ENCODE measurements around the gene SMURF1.

SMURF1 gene

GRCh38 chr7:98988641-98989040 is 155.3 kb downstream of the SMURF1 start:
- no peak for DNase-seq (ENCODE audit: low read depth)

GRCh38 chr7:98985945-98986344 is 158.0 kb downstream of the SMURF1 start:
- no peak for DNase-seq (ENCODE audit: low read depth)

DNA sequence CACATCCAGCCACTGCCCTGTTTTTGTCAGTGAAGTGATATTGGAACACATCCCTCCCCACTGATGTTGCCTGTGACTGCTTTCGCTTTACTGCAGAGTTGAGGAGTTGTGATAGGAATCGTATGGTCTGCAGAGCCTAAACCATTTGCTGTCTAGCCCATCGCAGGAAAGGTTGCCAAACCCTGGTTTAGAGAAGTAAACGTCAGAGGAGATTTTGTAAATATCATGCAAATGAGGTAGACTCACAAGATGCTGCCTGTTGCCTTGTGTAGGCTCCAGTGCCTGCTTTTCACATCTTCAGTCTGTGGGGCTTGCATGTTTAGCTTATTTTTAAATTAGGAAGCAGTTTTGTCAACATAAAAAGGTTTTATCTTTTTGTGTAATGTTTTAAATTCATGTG is 158.5 kb downstream of the SMURF1 start:
- no peak for DNase-seq (ENCODE audit: low read depth)

GRCh38 chr7:98984126-98984525 is 159.8 kb downstream of the SMURF1 start:
- no peak for DNase-seq (ENCODE audit: low read depth)

- DNase-seq (ENCODE audit: low read depth): no peak
Measured at GRCh38 chr7:98982686-98983085, 161.2 kb downstream of the SMURF1 start.

DNA sequence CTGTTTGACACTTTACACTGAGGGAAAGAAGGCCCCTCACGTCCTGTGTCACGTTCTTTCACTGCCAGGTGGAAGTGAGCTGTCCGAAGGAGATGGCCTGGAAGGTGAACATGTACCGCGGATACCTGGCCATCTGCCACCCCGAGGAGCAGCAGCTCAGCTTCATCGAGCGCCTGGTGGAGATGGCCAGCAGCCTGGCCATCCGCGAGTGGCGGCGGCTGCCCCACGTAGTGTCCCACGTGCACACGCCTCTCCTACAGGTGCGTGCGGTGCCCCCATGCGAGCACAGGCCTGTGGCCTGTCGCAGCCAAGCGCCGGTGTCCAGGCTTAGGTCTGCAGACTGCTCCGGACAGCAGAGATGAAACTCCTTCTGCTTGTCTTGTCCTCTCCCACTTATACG is 162.2 kb downstream of the SMURF1 start:
- no peak for DNase-seq (ENCODE audit: low read depth)

DNA sequence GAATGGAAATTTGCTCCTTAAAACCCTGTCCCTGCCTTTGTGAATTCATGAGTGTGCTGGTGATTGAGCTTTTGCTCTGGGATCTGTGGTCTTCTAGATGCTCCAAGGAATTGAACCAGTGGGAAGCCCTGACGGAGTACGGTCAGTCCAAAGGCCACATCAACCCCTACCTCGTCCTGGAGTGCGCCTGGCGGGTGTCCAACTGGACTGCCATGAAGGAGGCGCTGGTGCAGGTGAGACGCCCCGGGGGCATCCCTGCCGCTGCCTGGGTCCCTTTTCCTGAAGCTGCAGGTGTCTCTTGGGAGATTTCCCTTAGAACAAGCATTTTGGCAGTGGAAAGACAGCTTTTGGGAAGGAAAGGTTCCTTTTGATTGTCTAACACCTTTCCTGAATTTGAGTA is 165.2 kb downstream of the SMURF1 start:
- no peak for DNase-seq (ENCODE audit: low read depth)

Measured in activated gamma-delta T cell treated with anti-CD3 and anti-CD28 coated beads, Interleukin-2, amount 50 U/mL, for 16 hours (primary cell).